GM21367 (cell line): Measurements from ENCODE around the gene SYK.
"Not testable (repeated sequence)": the region's sequence is repeated elsewhere in the genome, so short reads cannot be mapped to it uniquely, and the experiment has no call there.

Source experiments
- ATAC-seq: cut with Tn5 transposase; IDR thresholded peaks from one replicate; pipeline ENCODE4 v1.9.1; 2021; ENCODE audit not compliant: unreplicated experiment

The SYK gene

DNA sequence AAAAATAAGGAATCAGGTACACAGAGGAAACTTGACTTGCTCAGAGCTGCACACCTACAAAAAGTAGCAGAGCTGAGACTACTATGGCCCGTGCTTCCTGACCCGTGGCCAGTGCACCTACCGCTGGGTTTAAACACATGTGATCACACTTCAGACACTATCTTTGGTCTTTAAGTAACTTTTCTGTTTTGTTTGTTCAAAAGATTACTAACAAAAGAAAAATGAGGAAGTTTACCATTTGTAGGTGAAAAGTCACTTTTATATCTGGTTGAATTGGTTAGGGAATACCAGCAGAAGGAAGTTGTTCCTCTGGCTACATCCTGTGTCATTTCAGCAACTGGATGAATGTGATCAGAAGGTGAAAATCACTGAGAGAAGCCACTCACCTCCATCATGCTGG is 6.5 kb upstream of the SYK start:
- ATAC-seq = no peak

DNA sequence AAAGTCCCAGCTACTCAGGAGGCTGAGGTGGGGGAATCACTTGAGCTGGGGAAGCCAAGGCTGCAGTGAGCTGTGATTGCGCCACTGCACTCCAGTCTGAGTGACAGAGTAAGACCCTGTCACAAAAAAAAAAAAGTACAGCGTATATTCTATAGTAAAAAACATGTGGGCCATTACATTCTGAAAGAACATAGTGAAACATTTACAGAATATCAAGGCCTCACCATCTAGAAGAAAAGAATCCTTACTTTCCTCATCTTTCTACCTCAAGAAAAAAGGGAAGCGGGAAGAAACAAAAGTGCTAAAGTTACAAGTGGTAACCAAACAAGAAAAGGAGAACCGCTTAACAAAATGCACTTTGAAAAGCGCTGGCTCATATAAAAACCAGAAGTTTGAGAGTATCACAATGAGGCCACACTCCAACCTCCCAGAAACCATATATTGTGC is 5.7 kb upstream of the SYK start:
- no peak for ATAC-seq

DNA sequence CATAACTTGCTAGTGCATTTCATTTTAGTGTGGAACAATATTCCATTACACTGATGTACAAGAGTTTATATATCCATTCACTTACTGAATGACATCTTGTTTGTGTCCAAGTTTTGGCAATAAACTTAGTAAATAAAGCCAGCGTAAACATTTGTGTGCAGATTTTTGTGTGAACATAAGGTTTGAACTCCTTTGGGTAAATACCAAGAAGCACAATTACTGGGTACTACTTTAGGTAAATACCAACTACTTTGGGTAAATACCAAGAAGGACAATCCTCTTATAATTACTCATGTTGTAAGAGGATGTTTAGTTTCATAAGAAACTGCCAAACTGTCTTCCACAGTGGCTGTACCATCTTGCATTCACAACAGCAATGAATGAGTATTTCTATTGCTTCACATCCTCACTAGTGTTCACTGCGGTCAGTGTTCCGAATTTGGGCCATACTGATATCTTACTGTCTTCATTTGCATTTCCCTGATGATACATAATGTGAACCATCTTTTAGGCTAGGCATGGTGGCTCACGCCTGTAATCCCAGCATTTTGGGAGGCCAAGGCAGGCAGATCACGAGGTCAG is 2.3 kb upstream of the SYK start:
- no peak for ATAC-seq

DNA sequence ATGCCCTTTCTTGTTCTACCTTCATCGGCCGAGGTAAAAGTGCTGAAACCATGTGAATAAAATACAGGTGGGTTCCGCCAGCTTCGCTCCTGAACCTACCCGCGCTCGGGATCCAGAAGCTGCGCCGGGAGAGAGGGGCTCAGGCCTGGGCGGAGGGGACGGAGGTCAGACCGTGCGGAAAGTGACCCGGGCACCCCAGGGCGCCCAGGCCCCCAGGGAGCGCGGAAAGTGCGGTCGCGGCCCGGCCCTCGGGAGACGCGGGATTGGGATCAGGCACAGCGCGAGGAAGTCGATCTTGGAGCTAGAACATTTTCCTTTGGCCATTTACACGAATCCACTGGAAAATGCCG is 329 bp downstream of the SYK start:
- ATAC-seq = no peak

DNA sequence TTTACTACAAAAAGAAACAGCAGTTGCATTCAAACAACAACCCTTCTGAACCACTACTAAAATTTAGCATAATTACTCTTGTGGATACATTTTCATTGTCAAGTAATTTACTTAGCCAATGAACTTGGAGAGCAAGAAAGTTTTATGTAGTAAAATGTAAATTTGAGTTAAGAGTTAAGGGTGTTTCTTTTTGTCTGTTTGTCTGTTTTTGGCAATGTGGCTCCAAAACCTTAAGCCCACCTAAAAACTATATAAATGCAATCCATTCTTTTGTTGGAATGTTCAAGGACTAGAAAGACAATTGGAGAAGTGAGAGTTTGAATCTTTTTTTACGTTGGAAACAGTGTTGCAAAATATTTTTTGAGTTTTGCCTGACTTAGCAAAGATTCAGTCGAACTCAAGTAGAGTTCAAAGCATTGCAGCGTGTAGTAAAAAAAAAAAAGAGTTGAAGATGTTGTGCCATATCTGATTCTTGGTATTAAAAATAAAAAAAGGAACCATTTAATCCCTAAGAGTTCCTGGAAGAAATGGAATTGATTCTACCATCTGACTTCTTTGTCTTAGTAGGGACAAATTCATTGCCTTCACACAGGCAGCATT is 867 bp downstream of the SYK start:
- ATAC-seq = no peak

DNA sequence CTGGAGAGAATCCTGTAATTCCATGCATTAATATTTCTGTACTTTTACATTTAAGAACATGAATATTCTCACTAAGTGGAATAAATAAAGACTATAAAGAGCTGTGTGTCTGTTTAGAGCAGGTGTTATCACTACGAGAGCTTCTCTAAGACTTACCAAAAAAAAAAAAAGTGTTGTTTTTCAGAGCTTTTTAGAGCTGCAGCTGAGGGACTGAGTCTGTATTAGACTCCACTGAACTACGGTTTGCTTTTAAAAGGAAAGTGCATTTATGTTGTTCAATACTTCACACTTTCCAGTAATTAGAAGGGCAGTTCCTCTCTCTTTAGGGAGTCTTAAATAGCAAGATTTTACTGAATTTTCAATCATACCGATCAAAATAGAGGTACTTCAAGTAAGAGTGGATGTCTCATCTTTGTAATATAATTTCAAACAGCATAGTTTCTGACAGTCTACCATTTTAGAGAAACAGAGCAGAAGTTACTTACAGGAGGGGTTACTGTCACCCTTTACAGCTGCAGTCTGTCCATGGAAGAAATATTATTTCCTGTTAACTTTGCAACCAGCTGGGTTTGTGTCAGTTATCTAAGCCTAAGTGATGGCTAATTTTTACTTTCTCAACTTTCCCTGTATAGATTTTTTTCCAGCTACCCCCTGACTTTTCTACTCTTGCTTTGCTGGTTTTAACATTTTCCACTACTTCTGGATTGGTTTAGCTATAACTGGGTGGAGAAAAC is 2.4 kb downstream of the SYK start:
- no peak for ATAC-seq

DNA sequence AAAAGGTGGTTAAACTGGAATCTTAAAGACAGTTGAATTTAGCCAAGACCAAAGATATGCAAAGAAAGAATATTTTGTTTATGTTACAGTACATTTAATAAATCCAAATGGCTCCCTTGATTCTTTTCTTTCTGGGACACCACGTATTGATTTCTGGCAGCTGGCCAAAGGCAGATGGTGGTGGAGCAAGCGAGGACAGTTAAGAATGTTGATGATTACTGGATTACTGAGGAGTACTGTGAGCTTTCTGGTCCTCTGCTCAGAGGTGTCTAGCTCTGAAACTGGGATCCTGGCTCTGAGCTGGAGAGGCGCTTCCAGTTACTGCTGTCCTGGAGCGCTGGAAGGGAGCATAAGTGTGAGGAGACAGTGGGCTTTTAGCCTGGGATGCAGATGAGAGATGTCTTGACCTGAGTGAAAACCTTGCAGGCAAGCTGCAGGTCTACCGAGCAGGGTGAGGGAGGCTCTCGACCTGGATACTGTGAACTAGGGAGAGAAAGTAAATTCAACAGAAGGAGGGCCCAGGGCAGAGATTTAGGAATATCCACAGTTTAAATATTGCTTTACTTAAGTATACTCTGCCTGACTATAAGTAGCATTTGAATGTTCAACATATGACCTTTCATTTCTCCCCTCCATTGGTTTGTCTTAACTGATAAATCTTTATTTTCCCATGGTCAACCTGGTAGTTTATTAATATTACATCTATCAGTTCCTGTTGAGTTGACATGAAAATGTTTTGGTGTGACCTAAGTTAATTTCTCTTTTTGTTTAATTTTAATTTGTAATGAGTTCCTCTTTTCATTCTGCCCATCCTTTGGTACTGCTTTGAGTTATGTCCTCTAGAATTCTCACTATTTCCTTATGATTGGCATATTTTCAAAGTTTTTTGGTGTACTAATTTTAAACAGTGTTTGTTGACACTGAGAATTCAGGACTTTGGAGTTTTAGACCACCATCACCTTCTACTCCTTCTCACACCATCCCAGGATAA is 3.7 kb downstream of the SYK start:
- no peak for ATAC-seq

DNA sequence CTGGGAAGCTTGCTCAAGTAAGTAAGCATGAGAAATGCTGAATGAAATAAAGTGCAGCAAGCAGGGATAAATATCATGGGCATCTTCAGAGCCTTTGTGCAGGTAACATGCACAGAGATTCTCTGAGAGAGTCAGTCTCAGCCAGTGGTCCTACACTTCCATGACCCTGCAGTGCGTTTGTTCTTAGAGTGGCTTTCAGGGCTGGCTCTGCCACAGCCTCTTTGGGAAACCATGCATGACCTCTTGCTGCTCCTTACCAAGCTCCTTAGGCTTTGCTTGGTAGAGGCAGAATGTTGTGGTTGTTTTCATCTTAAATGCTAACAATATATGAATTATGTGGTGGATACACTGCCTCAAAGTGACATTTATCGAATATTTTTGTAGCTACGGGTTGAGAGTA is 5.4 kb downstream of the SYK start:
- ATAC-seq = no peak

DNA sequence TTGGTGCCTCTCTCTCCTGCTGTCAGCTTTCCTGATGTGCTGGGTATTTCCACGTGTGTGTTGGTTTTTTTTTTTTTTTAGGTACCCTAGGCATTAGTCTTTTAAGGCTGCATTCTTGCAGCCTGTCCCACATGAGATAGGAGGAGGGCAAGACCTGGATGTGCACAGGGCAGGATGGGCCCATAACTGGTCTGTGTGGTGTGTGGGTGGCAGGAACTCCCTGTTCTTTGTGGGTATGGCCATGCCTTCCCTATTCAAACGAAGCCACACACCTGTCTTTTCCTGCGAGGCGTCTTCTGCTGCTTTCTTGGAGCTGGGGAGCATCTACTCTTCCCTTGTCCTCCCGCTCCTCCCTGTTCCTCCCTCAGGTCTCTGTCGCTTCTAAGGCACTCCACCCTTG is 6.8 kb downstream of the SYK start:
- ATAC-seq = no peak

DNA sequence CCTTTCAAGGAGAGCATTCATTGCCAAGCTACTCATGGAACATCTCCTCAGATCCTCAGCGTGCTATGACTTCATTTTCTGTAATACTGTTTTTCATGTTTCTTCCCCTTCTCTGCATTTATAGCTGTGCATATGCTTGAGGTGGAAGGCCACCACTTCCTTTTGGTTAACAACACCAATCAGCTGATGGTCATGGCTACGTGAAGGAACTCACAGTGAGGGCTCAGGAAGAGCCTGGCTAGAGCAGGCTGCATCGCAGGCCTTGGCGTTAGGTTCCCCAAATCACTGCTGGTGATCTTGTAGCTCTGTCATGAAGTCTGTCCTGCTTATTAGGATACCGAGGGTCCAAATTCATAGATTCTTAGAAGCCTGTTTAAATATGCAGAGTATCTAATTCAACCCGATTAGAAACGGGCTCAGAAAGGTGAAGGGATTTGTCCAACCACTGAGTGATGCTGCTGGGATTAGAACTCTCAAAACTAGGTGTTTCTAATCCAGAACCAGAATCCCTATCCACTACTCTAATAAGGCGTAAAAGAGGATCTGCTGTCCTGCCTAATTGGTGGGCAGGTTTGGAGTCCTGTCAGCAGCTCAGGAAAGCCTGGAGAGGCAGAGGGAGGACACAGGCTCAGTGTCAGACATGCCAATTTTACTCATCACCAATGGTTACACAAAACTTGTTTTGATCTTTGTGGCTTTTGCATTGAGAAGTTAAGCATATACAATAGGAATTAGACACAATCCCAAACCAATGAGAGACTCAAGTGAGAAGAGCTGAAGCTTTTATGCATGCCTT is 7.5 kb downstream of the SYK start:
- ATAC-seq = no peak

DNA sequence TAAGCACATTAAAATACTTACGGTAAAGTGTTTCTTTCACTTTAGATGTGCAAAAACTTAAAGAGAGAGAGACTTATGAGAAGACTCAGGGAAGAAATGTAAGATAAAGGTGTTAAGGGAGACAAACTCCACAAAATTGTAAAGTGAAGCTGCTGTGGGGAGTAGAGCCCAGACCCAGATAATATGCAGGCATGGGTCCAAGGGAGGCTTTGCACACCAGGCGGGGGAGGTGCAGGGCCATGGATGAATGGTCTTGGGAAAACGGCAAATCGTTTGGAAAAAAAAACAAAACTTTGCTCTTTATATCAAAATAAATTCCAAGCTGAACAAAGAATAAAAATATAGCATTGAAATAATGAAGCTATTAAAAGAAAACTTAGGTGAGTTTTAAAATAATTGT is 9.1 kb downstream of the SYK start:
- ATAC-seq = no peak

DNA sequence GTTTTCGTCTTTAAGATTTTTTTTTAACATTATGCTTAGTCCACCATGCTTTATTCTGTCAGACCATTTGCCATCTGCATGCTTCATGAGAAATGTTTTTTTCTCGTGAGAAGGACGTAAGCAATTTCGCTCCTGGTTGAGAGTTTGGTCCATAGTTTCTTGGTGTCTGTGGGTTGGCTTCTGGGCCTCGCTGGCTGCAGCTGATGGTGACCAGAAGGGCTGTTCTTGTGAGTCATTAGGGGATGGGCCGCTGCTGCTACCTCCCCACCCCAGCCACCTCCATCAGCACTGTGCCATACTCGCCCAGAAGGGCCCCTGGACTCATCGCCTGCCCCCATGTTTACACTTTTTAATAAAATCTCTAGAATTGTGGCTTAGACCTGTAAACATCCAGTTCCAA is 11.4 kb downstream of the SYK start:
- no peak for ATAC-seq

DNA sequence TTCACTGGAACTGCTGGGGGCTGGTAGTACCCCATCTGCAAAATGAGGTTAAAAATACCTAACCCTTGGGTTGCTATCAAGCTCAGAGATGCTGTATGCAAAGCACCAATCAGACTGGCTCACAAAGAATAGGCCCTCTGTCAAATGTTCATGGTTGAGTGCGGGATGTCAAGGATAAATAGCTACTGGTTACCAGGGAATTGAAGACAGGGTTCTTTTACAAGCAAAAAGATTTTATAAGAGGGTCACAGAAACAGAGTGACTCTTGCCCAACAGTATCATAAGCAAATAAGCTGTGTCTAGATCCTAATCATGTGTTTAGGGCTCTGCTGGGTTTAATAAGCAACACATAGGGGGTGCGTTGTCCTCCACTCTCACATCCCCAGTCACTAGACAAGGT is 11.9 kb downstream of the SYK start:
- ATAC-seq = no peak

DNA sequence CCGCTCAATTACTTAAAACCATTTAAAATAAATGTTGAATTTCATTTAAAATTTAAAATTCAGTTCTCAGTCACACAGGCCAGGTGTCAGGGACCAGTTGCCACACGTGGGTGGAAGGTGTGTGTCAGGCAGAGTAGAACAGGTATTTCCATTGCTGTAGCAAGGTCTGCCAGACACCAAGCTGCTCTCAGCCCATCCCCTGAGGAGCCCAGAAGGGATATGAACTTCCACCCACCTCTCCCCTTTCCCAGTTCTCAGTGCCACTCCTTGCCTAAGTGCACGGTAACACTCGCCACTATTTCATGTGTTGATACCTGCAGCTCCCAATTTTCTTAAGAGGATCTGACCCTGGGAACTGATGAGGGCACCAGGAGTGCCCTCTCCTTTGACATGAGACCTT is 12.7 kb downstream of the SYK start:
- no peak for ATAC-seq

DNA sequence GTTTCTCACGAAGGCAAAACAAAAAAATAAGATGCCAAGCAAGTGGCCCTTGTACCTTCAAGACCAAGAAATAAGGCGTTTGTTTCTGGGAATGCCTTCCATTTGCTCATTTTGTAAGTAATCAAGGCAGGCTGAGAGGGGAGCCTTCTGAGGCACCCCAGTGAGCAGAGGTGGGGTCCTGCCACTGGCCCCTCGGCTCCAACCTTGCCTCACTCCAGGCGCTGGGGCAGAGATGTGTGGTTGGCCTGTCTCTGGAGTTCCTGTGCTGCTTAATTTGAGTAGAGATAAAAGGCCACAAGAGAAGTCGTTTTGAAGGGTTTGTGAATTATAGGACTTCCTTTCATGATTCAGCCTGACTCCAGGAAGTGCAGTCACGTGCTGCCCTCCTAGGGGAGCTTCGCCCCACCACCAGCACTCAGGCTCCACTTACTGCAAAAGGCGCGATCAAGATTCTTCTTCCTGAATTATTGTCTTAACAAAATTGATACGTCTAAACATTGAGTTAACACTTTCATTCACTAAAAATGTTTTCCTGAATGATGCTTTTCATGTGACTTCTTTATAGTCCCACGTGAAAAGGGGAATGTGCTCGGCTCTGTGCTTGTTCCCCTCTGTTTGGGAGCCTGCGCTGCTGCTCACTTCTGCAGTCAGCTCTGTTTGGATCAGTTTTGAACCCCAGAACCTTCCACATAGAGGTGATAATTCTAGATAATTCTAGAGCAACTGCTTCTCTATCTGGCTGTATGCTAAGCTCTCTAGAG is 13.7 kb downstream of the SYK start:
- ATAC-seq = no peak

DNA sequence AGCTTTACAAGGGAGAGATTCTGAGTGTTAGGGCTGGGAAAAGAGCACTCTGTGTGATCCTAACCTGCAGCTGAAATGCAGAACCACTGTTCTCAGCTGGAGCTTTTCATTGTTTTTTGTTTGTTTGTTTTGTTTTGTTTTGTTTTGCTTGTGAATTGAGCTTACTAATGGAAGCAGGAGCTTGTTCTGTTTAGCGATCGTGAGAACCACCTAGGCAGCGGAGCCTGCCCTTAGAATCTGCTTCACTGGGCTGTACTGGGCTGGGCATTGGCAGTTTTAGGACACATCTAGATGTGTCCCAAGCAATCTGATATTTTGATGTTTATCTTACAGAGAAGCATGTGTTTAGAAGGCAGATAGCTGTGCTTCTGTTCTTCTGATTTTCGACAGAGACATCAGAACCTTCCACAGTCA is 14.3 kb downstream of the SYK start:
- no peak for ATAC-seq

DNA sequence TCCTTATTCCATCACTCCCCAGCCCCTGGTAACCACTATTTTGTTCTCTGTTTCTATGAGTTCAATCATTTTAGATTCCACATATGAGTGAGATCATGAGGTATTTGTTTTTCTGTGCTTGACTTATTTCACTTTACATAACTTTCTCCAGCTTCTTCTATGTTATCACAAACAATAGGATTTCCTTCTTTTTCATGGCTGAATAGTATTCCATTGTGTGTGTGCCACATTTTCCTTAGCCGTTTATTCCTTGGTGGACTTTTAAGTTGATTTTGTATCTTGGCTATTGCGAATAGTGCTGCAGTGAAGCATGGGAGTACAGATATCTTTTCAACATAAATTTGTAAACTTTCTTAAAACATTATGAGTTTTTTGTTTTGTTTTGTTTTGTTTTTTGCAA is 15.1 kb downstream of the SYK start:
- no peak for ATAC-seq

DNA sequence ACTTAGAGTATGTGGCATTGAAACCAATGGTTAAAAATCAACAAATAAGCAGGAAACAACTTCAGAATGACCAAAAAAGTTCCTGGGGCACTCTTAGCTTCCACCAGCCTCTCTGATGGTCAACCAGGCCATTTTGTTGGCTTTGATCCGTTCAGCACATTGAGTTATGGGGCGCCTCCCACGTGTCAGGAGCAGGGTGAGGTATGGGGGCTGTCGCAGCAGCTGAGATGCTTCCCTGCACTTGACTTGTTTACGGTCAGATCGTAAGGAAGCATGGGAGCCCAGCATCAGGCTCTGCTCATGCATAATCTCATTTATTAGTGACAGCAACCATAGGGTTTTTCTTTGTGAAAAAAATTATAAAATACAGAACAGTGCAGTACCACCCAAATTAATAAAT is 16.7 kb downstream of the SYK start:
- no peak for ATAC-seq

DNA sequence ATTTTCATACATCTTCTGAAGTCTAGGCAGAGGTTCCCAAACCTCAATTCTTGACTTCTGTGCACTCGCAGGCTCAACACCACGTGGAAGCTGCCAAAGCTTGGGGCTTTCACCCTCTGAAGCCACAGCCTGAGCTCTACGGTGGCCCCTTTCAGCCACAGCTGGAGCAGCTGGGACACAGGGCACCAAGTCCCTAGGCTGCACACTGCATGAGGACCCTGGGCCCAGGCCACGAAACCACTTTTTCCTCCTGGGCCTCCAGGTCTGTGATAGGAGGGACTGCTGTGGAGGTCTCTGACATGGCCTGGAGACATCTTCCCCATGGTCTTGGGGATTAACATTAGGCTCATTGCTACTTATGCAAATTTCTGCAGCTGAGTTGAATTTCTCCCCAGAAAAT is 18.8 kb downstream of the SYK start:
- ATAC-seq = not testable (repeated sequence)

DNA sequence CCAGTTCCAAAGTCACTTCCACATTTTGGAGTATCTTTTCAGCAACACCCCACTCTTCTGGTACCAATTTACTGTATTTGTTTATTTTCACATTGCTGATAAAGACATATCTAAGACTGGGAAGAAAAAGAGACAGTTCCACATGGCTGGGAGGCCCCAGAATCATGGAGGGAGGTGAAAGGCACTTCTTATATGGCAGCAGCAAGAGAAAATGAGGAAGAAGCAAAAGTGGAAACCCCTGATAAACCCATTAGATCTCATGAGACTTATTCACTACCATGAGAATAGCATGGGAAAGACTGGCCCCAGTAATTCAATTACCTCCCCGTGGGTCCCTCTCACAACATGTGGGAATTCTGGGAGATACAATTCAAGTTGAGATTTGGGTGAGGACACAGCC is 19.6 kb downstream of the SYK start:
- not testable (repeated sequence) for ATAC-seq
